OCI-LY1 (cell line): ENCODE results near the gene FMNL3.

ENCODE experiments used
- EZH2 ChIP-seq: fragments of 200-600 bp; sonication (generic), shearing (Covaris generic); IDR thresholded peaks from 2 replicates; pipeline ENCODE4 v1.8.0; 2017; ENCODE audit warnings: borderline replicate concordance, mixed run types, mild to moderate bottlenecking, antibody characterized with exemption, low read length, moderate library complexity, mixed read lengths
- TF ChIP-seq, protein P1 (sequence below): fragments of 200-600 bp; sonication (generic), shearing (Covaris generic); IDR thresholded peaks from 2 replicates; pipeline ENCODE4 v1.5.1; 2017; ENCODE audit warnings: mild to moderate bottlenecking, antibody characterized with exemption, low read length, moderate library complexity, mixed read lengths

DNA sequence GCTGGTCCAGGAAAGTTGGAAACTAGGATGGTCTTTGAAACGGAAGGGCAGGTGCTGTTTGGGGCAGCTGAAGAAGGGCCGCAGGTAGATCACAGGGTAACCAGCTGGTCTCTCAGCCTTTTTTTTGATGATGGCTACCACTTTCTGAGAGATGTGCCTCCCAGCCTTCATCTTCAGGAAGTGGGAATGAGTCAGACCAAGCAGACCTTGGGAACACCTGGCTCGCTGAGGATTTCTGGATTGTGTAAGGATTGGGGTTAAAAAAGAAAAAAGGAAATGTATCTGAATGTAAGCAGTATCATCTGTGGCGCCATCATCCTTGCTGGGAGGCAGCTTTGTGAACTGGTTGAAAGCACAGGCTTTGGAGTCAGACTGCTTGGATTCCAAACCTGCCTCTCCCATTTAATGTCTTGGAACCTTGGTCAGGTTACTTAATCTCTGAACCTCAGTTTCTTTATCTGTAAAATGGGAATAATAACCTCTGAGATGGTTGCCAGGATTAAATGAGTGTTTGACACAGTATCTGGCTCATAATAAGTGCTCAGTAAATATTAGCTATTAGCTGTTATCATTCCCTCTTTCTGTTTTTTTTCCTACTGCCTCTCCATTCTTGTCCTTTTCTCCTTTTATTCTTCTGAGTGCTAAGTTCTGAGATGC, 82.2 kb downstream of the FMNL3 start:
- TF ChIP-seq, protein P1, sequence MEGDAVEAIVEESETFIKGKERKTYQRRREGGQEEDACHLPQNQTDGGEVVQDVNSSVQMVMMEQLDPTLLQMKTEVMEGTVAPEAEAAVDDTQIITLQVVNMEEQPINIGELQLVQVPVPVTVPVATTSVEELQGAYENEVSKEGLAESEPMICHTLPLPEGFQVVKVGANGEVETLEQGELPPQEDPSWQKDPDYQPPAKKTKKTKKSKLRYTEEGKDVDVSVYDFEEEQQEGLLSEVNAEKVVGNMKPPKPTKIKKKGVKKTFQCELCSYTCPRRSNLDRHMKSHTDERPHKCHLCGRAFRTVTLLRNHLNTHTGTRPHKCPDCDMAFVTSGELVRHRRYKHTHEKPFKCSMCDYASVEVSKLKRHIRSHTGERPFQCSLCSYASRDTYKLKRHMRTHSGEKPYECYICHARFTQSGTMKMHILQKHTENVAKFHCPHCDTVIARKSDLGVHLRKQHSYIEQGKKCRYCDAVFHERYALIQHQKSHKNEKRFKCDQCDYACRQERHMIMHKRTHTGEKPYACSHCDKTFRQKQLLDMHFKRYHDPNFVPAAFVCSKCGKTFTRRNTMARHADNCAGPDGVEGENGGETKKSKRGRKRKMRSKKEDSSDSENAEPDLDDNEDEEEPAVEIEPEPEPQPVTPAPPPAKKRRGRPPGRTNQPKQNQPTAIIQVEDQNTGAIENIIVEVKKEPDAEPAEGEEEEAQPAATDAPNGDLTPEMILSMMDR = no peak
- TF ChIP-seq EZH2 = no peak
